ENCODE measurements around the gene LIMS2.

DNA sequence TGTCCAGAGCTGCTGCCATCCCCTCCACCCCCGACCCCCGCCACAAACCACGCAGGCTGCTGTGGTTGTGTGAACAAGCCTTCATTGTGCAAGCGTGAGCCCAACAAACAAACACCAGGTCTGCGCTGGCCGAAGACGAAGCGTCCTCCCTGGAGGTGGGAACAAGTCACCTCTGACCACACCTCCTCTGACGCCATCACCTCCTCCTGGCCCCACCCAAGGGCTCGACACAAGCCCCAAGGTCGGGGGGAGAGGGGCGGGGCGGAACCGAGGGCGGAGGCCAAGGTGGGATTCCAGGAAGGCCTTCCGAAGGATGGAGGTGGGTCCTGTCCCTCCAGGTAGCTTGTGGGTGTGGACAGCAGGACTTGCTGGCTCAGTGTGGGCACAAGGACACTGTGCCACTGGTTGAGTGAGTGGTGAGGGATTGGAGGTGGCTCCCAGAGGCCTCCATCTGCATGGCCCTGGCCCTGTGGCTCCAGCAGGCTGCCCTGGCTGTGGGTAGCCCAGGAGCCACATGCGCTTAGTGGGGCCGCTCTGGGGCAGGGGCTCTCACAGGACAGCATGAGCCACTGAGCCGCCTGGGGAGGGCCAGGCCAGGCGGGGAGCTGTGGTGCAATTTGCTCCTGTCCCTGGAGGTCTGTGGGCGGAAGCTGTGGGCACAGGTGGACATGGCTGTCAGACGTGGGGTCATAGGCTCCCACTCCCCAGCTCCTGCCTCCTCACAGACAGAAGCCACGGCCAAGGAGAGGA lies 36.8 kb downstream of the LIMS2 start:
- TF ChIP-seq CTCF (IDR thresholded peaks at IDR 0.05): no peak
- TF ChIP-seq POLR2A (IDR thresholded peaks at IDR 0.05): no peak
- no peak for TF ChIP-seq POLR2AphosphoS5 (IDR thresholded peaks at IDR 0.05)
- TF ChIP-seq EP300 (IDR thresholded peaks at IDR 0.05): no peak

Data from upper lobe of left lung (tissue), 4 donors.